Type B pancreatic cell (in vitro differentiated cells): Measurements from ENCODE around the gene CHAD. TPM values are rescaled to one million over a fixed set of nuclear protein-coding genes. Genes with fewer than 3 reads are reported as not detected.
"Not testable (repeated sequence)": the region's sequence is repeated elsewhere in the genome, so short reads cannot be mapped to it uniquely, and the experiment has no call there.

Experiments used
- DNase-seq: peaks from one replicate; pipeline ENCODE4 v3.0.0; 2021; ENCODE audit warnings: mixed read lengths; ENCODE audit not compliant: unreplicated experiment; ENCODE audit errors: extremely low spot score
- H3K27ac Mint-ChIP-seq: 2 replicates; pipeline ENCODE4 v1.8.0; 2021; ENCODE audit warnings: mild to moderate bottlenecking, mixed read lengths
- H3K27me3 Mint-ChIP-seq: 2 replicates; pipeline ENCODE4 v1.8.0; 2021; ENCODE audit warnings: mixed read lengths
- H3K36me3 Mint-ChIP-seq: 2 replicates; pipeline ENCODE4 v1.8.0; 2021; ENCODE audit warnings: mixed read lengths
- H3K4me1 Mint-ChIP-seq: one replicate; pipeline ENCODE4 v1.8.0; 2021; ENCODE audit warnings: mixed read lengths; ENCODE audit not compliant: unreplicated experiment
- H3K4me3 Mint-ChIP-seq: 2 replicates; pipeline ENCODE4 v1.8.0; 2021; ENCODE audit warnings: mild to moderate bottlenecking, mixed read lengths
- H3K9me3 Mint-ChIP-seq: 2 replicates; pipeline ENCODE4 v1.8.0; 2021; ENCODE audit warnings: mixed read lengths
- CTCF ChIP-seq: fragments of 200-600 bp; sonication (generic); conservative IDR thresholded peaks from 2 replicates; pipeline ENCODE4 v1.5.0; 2021; ENCODE audit warnings: antibody characterized with exemption, mild to moderate bottlenecking
- total RNA-seq: library from RNA; stranded (reverse); gene quantifications from 2 replicates; pipeline ENCODE4 v1.2.1, GENCODE V29; 2021; ENCODE audit warnings: low replicate concordance

Gene CHAD
- total RNA-seq, 1 donor from 2014 or later = not detected

GRCh38 chr17:50423553-50424159 lies 45.0 kb downstream of the CHAD start:
- H3K27me3 Mint-ChIP-seq = no peaks in the 10 kb centered on the region

GRCh38 chr17:50422738-50423137 lies 45.9 kb downstream of the CHAD start:
- Mint-ChIP-seq H3K27ac (no peak overlapping the region), H3K36me3 (peaks cover 5% of the 10 kb centered on the region), H3K4me3 (no peak overlapping the region), H3K4me1 (peaks cover 35% of the 10 kb centered on the region), H3K9me3 (peaks cover 7% of the 10 kb centered on the region), H3K27me3 (no peaks in the 10 kb centered on the region)
- no peak for TF ChIP-seq CTCF
- no peak for DNase-seq

More at GRCh38 chr17:50423553-50424159, 45.0 kb downstream of the CHAD start:
- H3K4me3 Mint-ChIP-seq = peak overlapping the region; percentile 68
- H3K27ac Mint-ChIP-seq = peak overlapping the region; percentile 88
- TF ChIP-seq CTCF = no peak
- peaks cover 5% of the 10 kb centered on the region for H3K36me3 Mint-ChIP-seq
- H3K4me1 Mint-ChIP-seq = peaks cover 38% of the 10 kb centered on the region
- H3K9me3 Mint-ChIP-seq = peaks cover 7% of the 10 kb centered on the region
- DNase-seq = no peak

GRCh38 chr17:50421308-50422051 lies 47.2 kb downstream of the CHAD start:
- TF ChIP-seq CTCF = no peak
- Mint-ChIP-seq H3K36me3 (peaks cover 5% of the 10 kb centered on the region), H3K4me3 (peak overlapping the region; percentile 57), H3K4me1 (peaks cover 24% of the 10 kb centered on the region), H3K27me3 (no peaks in the 10 kb centered on the region), H3K9me3 (peaks cover 7% of the 10 kb centered on the region), H3K27ac (peak overlapping the region; percentile 84)
- no peak for DNase-seq

- Mint-ChIP-seq H3K9me3 (peaks cover 7% of the 10 kb centered on the region), H3K27ac (no peak overlapping the region), H3K36me3 (peaks cover 5% of the 10 kb centered on the region), H3K4me3 (no peak overlapping the region), H3K4me1 (peaks cover 21% of the 10 kb centered on the region), H3K27me3 (no peaks in the 10 kb centered on the region)
- DNase-seq = no peak
- TF ChIP-seq CTCF = no peak
Measured at GRCh38 chr17:50420419-50421112, 48.1 kb downstream of the CHAD start.

GRCh38 chr17:50419577-50419976 lies 49.1 kb downstream of the CHAD start:
- not testable (repeated sequence) for H3K27me3 Mint-ChIP-seq, DNase-seq, H3K9me3 Mint-ChIP-seq, H3K36me3 Mint-ChIP-seq, H3K27ac Mint-ChIP-seq, H3K4me3 Mint-ChIP-seq
- peaks cover 21% of the 10 kb centered on the region for H3K4me1 Mint-ChIP-seq

- peaks cover 5% of the 10 kb centered on the region for H3K36me3 Mint-ChIP-seq
- no peak overlapping the region for H3K4me3 Mint-ChIP-seq
- H3K27me3 Mint-ChIP-seq = no peaks in the 10 kb centered on the region
- no peak for DNase-seq
- H3K27ac Mint-ChIP-seq = no peak overlapping the region
- H3K9me3 Mint-ChIP-seq = peaks cover 7% of the 10 kb centered on the region
- TF ChIP-seq CTCF = no peak
- H3K4me1 Mint-ChIP-seq = peaks cover 5% of the 10 kb centered on the region
Measured at GRCh38 chr17:50414808-50415207, 53.9 kb downstream of the CHAD start.
